H1 (cell line): ENCODE measurements around the gene RGS14. TPM values are rescaled to one million over a fixed set of nuclear protein-coding genes. Genes with fewer than 3 reads are reported as not detected.
A peak's percentile ranks its signal among the peaks of the same experiment; 100 is the strongest.

Experiments used
- CTCF ChIA-PET: fragments of 300-600 bp; sonication (Branson Sonifier 250); formaldehyde crosslinking; loops from one replicate; lab custom pipeline; 2021; ENCODE audit not compliant: partially characterized antibody; lab: Charles Lee
- POLR2A ChIA-PET: fragments of 300-600 bp; sonication (Branson Sonifier 250); formaldehyde crosslinking; loops from one replicate; lab custom pipeline; 2021; ENCODE audit warnings: inconsistent platforms; ENCODE audit not compliant: partially characterized antibody; lab: Charles Lee
- DNase-seq, 2 experiments: peaks; one replicate each; pipeline versions ENCODE4 v3.0.0 to v3.0.0-alpha.2; 2010 to 2022; ENCODE audit warnings: low spot score in 2 of 2, low read depth in 1 of 2, mixed read lengths in 1 of 2
- FAIRE-seq: peaks from 2 replicates; lab custom pipeline; 2011; peaks lifted over from hg19 to GRCh38; lab: Jason Lieb, UNC
- H2AFZ ChIP-seq: 2 replicates; pipeline ENCODE4 v1.8.1; 2012; ENCODE audit warnings: low read length, inconsistent platforms
- H2AK5ac ChIP-seq: 2 replicates; pipeline ENCODE4 v1.6.1; 2013; ENCODE audit warnings: low read depth, low read length
- H2BK120ac ChIP-seq: replicated peaks from 2 replicates; pipeline ENCODE3; 2013; ENCODE audit warnings: low read depth, low read length, inconsistent platforms
- H2BK12ac ChIP-seq: 2 replicates; pipeline ENCODE4 v1.6.1; 2013; ENCODE audit warnings: low read depth, low read length
- H2BK15ac ChIP-seq: 2 replicates; pipeline ENCODE4 v1.6.1; 2013; ENCODE audit warnings: low read length
- H2BK20ac ChIP-seq: 2 replicates; pipeline ENCODE4 v1.6.1; 2013; ENCODE audit warnings: low read length
- H2BK5ac ChIP-seq: 2 replicates; pipeline ENCODE4 v1.6.1; 2013; ENCODE audit warnings: low read depth, low read length
- H3K14ac ChIP-seq: 2 replicates; pipeline ENCODE4 v1.6.1; 2013; ENCODE audit warnings: inconsistent platforms; ENCODE audit not compliant: insufficient read length
- H3K18ac ChIP-seq: 2 replicates; pipeline ENCODE4 v1.6.1; 2013; ENCODE audit warnings: low read length; ENCODE audit errors: extremely low read depth
- H3K23ac ChIP-seq: 2 replicates; pipeline ENCODE4 v1.6.1; 2013; ENCODE audit warnings: inconsistent platforms; ENCODE audit not compliant: insufficient read length
- H3K23me2 ChIP-seq: 2 replicates; pipeline ENCODE4 v1.6.1; 2013; ENCODE audit warnings: low read depth, low read length
- H3K27ac ChIP-seq: 2 replicates; pipeline ENCODE4 v1.6.1; 2011; ENCODE audit warnings: low read depth, low read length, inconsistent platforms
- H3K27me3 ChIP-seq, 4 experiments: replicated peaks in 1 of 4; 1 replicate in 1 of 4; 2 replicates in 3 of 4; pipeline versions ENCODE4 v1.6.1 to v1.8.1; 2011 to 2013; ENCODE audit warnings: low read length in 3 of 4, mild to moderate bottlenecking in 3 of 4, inconsistent platforms in 2 of 4, mixed read lengths in 2 of 4, moderate library complexity in 1 of 4; ENCODE audit not compliant: control insufficient read depth in 3 of 4, insufficient read depth in 3 of 4; ENCODE audit errors: extremely low read depth in 1 of 4
- H3K36me3 ChIP-seq, 4 experiments: 2 replicates each; pipeline versions ENCODE4 v1.6.1 to v1.8.1; 2011 to 2013; ENCODE audit warnings: mild to moderate bottlenecking in 4 of 4, low read length in 3 of 4, moderate library complexity in 2 of 4, control low read depth in 1 of 4, inconsistent platforms in 1 of 4; ENCODE audit not compliant: insufficient read depth in 4 of 4, control insufficient read depth in 2 of 4
- H3K4ac ChIP-seq: replicated peaks from 2 replicates; pipeline ENCODE3; 2013; ENCODE audit warnings: low read length, low read depth, mixed read lengths, inconsistent platforms; ENCODE audit not compliant: insufficient read length
- H3K4me1 ChIP-seq, 4 experiments: replicated peaks in 1 of 4; 1 replicate in 1 of 4; 2 replicates in 3 of 4; pipeline versions ENCODE4 v1.6.1 to v1.8.1; 2011 to 2013; ENCODE audit warnings: low read length in 3 of 4, inconsistent platforms in 2 of 4, mixed read lengths in 1 of 4; ENCODE audit not compliant: insufficient read depth in 4 of 4, control insufficient read depth in 3 of 4
- H3K4me2 ChIP-seq, 2 experiments: 2 replicates each; pipeline versions ENCODE4 v1.6.1 to v1.8.1; 2011 to 2013; ENCODE audit warnings: low read depth in 2 of 2, low read length in 2 of 2, control low read depth in 1 of 2, inconsistent platforms in 1 of 2, mild to moderate bottlenecking in 1 of 2; ENCODE audit not compliant: insufficient read depth in 1 of 2
- H3K4me3 ChIP-seq, 4 experiments: fragments of 200-600, 300-600 bp in 1 of 4; sonication (generic), shearing (Covaris generic), sonication (Bioruptor Twin) in 1 of 4; 2 replicates each; pipeline versions ENCODE4 v1.5.1 to v1.8.1; 2011 to 2016; ENCODE audit warnings: low read length in 4 of 4, low read depth in 3 of 4, control low read depth in 2 of 4, inconsistent platforms in 2 of 4, mild to moderate bottlenecking in 2 of 4, mixed read lengths in 1 of 4, moderate library complexity in 1 of 4; ENCODE audit not compliant: insufficient read depth in 2 of 4; ENCODE audit errors: extremely low read depth in 1 of 4
- H3K56ac ChIP-seq: replicated peaks from 2 replicates; pipeline ENCODE3; 2013; ENCODE audit warnings: low read depth, mild to moderate bottlenecking, mixed read lengths, low read length, inconsistent platforms; ENCODE audit not compliant: insufficient read length
- H3K79me1 ChIP-seq: 2 replicates; pipeline ENCODE4 v1.6.1; 2013; ENCODE audit warnings: low read depth, low read length, control low read depth
- H3K79me2 ChIP-seq, 2 experiments: 2 replicates each; pipeline versions ENCODE4 v1.6.1 to v1.8.1; 2012 to 2013; ENCODE audit warnings: low read length in 2 of 2, mild to moderate bottlenecking in 2 of 2, inconsistent platforms in 1 of 2; ENCODE audit not compliant: insufficient read depth in 2 of 2, control insufficient read depth in 1 of 2
- H3K9ac ChIP-seq, 4 experiments: replicated peaks in 1 of 4; 1 replicate in 1 of 4; 2 replicates in 3 of 4; pipeline versions ENCODE4 v1.6.1 to v1.8.1; 2011 to 2013; ENCODE audit warnings: low read depth in 3 of 4, low read length in 3 of 4, control low read depth in 2 of 4, mild to moderate bottlenecking in 2 of 4, moderate library complexity in 2 of 4, inconsistent platforms in 1 of 4; ENCODE audit errors: extremely low read depth in 1 of 4
- H3K9me3 ChIP-seq, 2 experiments: 2 replicates each; pipeline versions ENCODE4 v1.6.1 to v1.8.1; 2012 to 2013; ENCODE audit warnings: mild to moderate bottlenecking in 2 of 2, moderate library complexity in 2 of 2, control low read depth in 1 of 2, inconsistent platforms in 1 of 2, low read depth in 1 of 2, low read length in 1 of 2, mixed read lengths in 1 of 2; ENCODE audit not compliant: insufficient read depth in 2 of 2
- H4K20me1 ChIP-seq, 2 experiments: replicated peaks in 1 of 2; 2 replicates each; pipeline versions ENCODE3 to v1.8.1; 2011 to 2013; ENCODE audit warnings: inconsistent platforms in 2 of 2, low read length in 2 of 2, mild to moderate bottlenecking in 1 of 2; ENCODE audit not compliant: insufficient read depth in 2 of 2, control insufficient read depth in 1 of 2
- H4K5ac ChIP-seq: 2 replicates; pipeline ENCODE4 v1.6.1; 2013; ENCODE audit warnings: low read length, low read depth, mixed read lengths, inconsistent platforms; ENCODE audit not compliant: insufficient read length
- H4K8ac ChIP-seq: 2 replicates; pipeline ENCODE4 v1.8.0; 2013; ENCODE audit warnings: mild to moderate bottlenecking, moderate library complexity, low read length, inconsistent platforms; ENCODE audit not compliant: insufficient read depth; ENCODE audit errors: extremely low read depth
- H4K91ac ChIP-seq: replicated peaks from 2 replicates; pipeline ENCODE3; 2013; ENCODE audit warnings: low read length, mixed read lengths, inconsistent platforms; ENCODE audit not compliant: insufficient read length
- CREB1 ChIP-seq: IDR thresholded peaks from 2 replicates; pipeline ENCODE4 v1.6.1; 2012; ENCODE audit warnings: inconsistent platforms
- EGR1 ChIP-seq: IDR thresholded peaks from 2 replicates; pipeline ENCODE4 v1.6.1; 2011; ENCODE audit warnings: low read depth, low read length, borderline replicate concordance
- TAF7 ChIP-seq: optimal IDR thresholded peaks from 2 replicates; pipeline ENCODE3; 2011; ENCODE audit warnings: low read depth, mild to moderate bottlenecking, inconsistent platforms, low read length, moderate library complexity, borderline replicate concordance
- WGBS, 2 experiments: shearing (Covaris generic) in 1 of 2; methylation state at CpG; one replicate each; pipeline versions ENCODE4 v1.1.6 to v1.1.7; 2013 to 2015; ENCODE audit warnings: low lambda C conversion rate in 2 of 2, mixed read lengths in 2 of 2, inconsistent platforms in 1 of 2, low coverage in 1 of 2, missing lambda C conversion rate in 1 of 2; ENCODE audit not compliant: insufficient replicate concordance in 2 of 2, insufficient coverage in 1 of 2, insufficient read length in 1 of 2; ENCODE audit errors: extremely low coverage in 1 of 2, missing lambda C conversion rate in 1 of 2; 5-methylcytosine and 5-hydroxymethylcytosine counted together
- polyA plus RNA-seq, 7 experiments: library from polyadenylated mRNA; depleted of rRNA in 3 of 7; stranded (reverse) in 5 of 7; unstranded in 2 of 7; fragments of >200 nt in 5 of 7; fragments of 200-250 nt in 2 of 7; gene quantifications; 1 replicate in 5 of 7; 2 replicates in 1 of 7; 4 replicates in 1 of 7; pipeline versions ENCODE4 v1.2.1 to v1.2.3, GENCODE V29; 2011 to 2013; ENCODE audit warnings: missing spikeins in 2 of 7, mixed read lengths in 2 of 7
- total RNA-seq: library from RNA; stranded (reverse); fragmentation: NEBNext Ultra II Directional; extraction: Animal tissue kit (Norgen Biotek cat#: 25700); gene quantifications from 2 replicates; pipeline ENCODE4 v1.2.1, GENCODE V29; 2021
- TF ChIP-seq, protein P1 (sequence below): IDR thresholded peaks from 2 replicates; pipeline ENCODE4 v1.6.1; 2012; ENCODE audit warnings: inconsistent platforms

The RGS14 gene
- total and polyA plus RNA-seq, 2 of the 8 experiments (the other 6 are each of a cell fraction or from before 2014, with no cell fraction given): 24.4 to 46.1 TPM

DNA sequence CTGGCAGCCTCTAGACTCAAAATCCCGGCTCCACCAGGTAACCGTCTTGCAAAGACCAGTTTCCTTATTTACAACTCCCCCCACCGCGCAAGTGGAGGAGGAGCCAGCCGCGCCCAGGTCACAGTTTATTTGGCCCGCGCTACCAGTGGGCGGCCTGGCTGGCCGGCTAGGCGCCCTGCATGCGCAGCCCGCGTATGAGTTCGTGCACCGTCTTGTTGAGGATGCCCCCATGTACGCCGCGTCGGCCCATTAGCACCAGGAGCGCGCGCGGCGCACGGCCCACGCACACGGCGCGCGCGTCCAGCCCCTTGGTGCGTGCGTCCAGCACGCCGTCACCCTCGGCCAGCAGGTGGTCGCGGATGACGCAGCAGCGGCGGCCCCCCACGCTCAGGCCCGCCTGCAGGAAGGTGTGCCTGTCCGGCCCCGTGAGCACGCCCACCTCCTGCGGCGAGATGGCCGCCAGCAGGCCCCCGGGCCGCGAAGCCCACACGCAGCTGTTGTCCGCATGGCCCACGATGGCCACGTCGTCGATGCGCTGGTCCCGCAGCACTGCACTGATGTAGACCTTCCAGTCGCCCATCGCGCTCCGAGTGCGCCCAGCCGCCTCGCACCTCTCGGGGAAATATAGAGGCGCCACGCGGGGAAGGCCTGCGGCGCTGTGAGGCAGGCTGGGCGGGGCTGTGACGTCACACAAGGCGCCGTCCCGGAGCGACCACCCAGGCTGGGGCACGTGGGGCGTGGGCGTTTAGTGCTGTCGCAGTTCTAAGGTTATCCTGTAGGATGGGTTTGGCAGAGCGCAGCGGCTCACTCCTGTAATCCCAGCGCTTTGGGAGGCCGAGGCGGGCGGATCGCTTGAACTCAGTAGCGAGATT lies 42.5 kb downstream of the RGS14 start, which contains the start of gene PFN3:
Gene PFN3, minus strand, starts transcription at position 665 of the 872 bp plus-strand sequence. Its CDS starts 85 bp downstream, at position 580.
- FAIRE-seq (no peak), DNase-seq (no peak)
- Histone ChIP-seq H3K9me3 (no peaks in the 10 kb centered on the region), H2AFZ (no peak within 1 kb of the TSS), H3K4ac (no peak within 1 kb of the TSS), H3K4me2 (no peak within 1 kb of the TSS), H3K79me2 (no peaks in the 10 kb centered on the region), H3K27me3 (peaks cover 19 to 49% (median 37%) of the 10 kb centered on the region in 4 experiments), H3K4me3 (no peak within 1 kb of the TSS), H3K18ac (no peak within 1 kb of the TSS), H3K23me2 (peaks cover 13% of the 10 kb centered on the region; the same call in 1 of the 2 replicates), H3K56ac (no peak within 1 kb of the TSS), H3K27ac (no peak within 1 kb of the TSS), H4K8ac (peak within 1 kb of the TSS; percentile 58; the same call in 1 of the 2 replicates), H4K5ac (no peak within 1 kb of the TSS), H2BK12ac (peak within 1 kb of the TSS; percentile 39; the same call in 1 of the 2 replicates), H3K79me1 (no peaks in the 10 kb centered on the region), H3K14ac (no peak within 1 kb of the TSS), H2BK120ac (no peak within 1 kb of the TSS), H4K91ac (no peak within 1 kb of the TSS), H2AK5ac (no peak within 1 kb of the TSS), H3K23ac (no peak within 1 kb of the TSS), H2BK15ac (peak within 1 kb of the TSS; percentile 46; the same call in 1 of the 2 replicates), H3K4me1 (peaks cover 0 to 22% (median 14%) of the 10 kb centered on the region in 4 experiments; a peak in 5 of 7 replicates), H2BK20ac (no peak within 1 kb of the TSS), H3K9ac (no peak within 1 kb of the TSS), H2BK5ac (no peak within 1 kb of the TSS), H4K20me1 (no peaks in the 10 kb centered on the region), H3K36me3 (no peaks in the 10 kb centered on the region)
- 96% methylated on average over 75 of the region's 92 CpGs; no CpG with 5 or more reads in 1 of the 2 experiments for WGBS, 2 experiments
- POLR2A ChIA-PET: interaction anchor here (0.7 to 10.8 kb wide), 4 partner anchors 10 to 55 kb away, joined by 3 to 143 read pairs (median 6); partner anchors contain the start of gene PRR7
- TF ChIP-seq, protein P1, sequence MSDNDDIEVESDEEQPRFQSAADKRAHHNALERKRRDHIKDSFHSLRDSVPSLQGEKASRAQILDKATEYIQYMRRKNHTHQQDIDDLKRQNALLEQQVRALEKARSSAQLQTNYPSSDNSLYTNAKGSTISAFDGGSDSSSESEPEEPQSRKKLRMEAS: no peak
- TF ChIP-seq EGR1 (no peak), CREB1 (peak; percentile 66; the same call in 1 of the 2 replicates), TAF7 (no peak)
- CTCF ChIA-PET: interaction anchor here (1.2 to 10.5 kb wide), 6 partner anchors 8 to 101 kb away, joined by 3 to 343 read pairs (median 64); partner anchors contain the start of genes GRK6, PRR7 and SLC34A1
